Measurements from ENCODE around the gene SPTLC2.
"Not testable (repeated sequence)": the region's sequence is repeated elsewhere in the genome, so short reads cannot be mapped to it uniquely, and the experiment has no call there.

DNA sequence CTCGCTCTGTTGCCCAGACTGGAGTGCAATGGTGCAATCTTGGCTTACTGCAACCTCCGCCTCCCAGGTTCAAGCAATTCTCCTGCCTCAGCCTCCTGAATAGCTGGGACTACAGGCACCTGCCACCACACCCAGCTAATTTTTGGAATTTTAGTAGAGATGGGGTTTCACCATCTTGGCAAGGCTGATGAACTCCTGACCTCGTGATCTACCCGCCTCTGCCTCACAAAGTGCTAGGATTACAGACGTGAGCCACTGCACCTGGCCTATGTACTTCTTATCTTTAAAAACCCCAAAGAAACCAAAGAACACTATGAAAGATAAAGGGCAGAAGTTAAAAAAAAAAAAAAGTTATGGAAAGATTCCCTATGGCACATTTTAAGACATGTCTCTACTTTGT lies 79.5 kb downstream of the SPTLC2 start:
- not testable (repeated sequence) for TF ChIP-seq GABPA (IDR thresholded peaks at IDR 0.05; ENCODE audit: borderline replicate concordance, insufficient read depth, low read length); EZH2 (IDR thresholded peaks at IDR 0.05; ENCODE audit: low read depth, low read length, severe bottlenecking); POLR2A (IDR thresholded peaks at IDR 0.05; ENCODE audit: control extremely low read depth in 1 of 2, low read depth in 2 of 2, low read length in 2 of 2); TEAD4 (IDR thresholded peaks at IDR 0.05; ENCODE audit: low read depth, low read length); KDM5A (IDR thresholded peaks at IDR 0.05; ENCODE audit: low read length); RAD21 (IDR thresholded peaks at IDR 0.05 in 1 of 2, conservative IDR thresholded peaks at IDR 0.05 in 1 of 2; ENCODE audit: low read depth in 2 of 2, low read length in 2 of 2); ASH2L (IDR thresholded peaks at IDR 0.05; ENCODE audit: low read length); JUN (IDR thresholded peaks at IDR 0.05; ENCODE audit: low read depth, low read length)
- TF ChIP-seq, protein P1, sequence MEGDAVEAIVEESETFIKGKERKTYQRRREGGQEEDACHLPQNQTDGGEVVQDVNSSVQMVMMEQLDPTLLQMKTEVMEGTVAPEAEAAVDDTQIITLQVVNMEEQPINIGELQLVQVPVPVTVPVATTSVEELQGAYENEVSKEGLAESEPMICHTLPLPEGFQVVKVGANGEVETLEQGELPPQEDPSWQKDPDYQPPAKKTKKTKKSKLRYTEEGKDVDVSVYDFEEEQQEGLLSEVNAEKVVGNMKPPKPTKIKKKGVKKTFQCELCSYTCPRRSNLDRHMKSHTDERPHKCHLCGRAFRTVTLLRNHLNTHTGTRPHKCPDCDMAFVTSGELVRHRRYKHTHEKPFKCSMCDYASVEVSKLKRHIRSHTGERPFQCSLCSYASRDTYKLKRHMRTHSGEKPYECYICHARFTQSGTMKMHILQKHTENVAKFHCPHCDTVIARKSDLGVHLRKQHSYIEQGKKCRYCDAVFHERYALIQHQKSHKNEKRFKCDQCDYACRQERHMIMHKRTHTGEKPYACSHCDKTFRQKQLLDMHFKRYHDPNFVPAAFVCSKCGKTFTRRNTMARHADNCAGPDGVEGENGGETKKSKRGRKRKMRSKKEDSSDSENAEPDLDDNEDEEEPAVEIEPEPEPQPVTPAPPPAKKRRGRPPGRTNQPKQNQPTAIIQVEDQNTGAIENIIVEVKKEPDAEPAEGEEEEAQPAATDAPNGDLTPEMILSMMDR (IDR thresholded peaks at IDR 0.05; ENCODE audit: control extremely low read depth in 1 of 3, insufficient read depth in 1 of 3, low read depth in 1 of 3, low read length in 3 of 3), result not testable (repeated sequence)
- TF ChIP-seq, protein P2, sequence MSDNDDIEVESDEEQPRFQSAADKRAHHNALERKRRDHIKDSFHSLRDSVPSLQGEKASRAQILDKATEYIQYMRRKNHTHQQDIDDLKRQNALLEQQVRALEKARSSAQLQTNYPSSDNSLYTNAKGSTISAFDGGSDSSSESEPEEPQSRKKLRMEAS (IDR thresholded peaks at IDR 0.05), result not testable (repeated sequence)
- TF ChIP-seq, protein P3, sequence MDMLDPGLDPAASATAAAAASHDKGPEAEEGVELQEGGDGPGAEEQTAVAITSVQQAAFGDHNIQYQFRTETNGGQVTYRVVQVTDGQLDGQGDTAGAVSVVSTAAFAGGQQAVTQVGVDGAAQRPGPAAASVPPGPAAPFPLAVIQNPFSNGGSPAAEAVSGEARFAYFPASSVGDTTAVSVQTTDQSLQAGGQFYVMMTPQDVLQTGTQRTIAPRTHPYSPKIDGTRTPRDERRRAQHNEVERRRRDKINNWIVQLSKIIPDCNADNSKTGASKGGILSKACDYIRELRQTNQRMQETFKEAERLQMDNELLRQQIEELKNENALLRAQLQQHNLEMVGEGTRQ (IDR thresholded peaks at IDR 0.05; ENCODE audit: low read length), result not testable (repeated sequence)
